ENCODE results near the gene TGFBRAP1.

- no peak for TF ChIP-seq POLR2A (IDR thresholded peaks at IDR 0.05; ENCODE audit: extremely low read depth, insufficient read length)
- TF ChIP-seq CTCF (IDR thresholded peaks at IDR 0.05; ENCODE audit: low read depth, low read length) = no peak
Measured at GRCh38 chr2:105261061-105261460, 68.5 kb downstream of the TGFBRAP1 start.
